Spleen (tissue), 11 donors: Measurements from ENCODE around the gene PDF. TPM values are rescaled to one million over a fixed set of nuclear protein-coding genes. Genes with fewer than 3 reads are reported as not detected.

ENCODE experiments used
- DNase-seq: peaks from one replicate; pipeline ENCODE4 v3.0.0-alpha.2; 2020
- H3K27ac ChIP-seq, 8 donors: fragments of 200-600 bp; sonication (generic) in 7 of 8; 1 replicate in 4 of 8; 2 replicates in 4 of 8; pipeline versions ENCODE4 v1.5.0 to v1.8.0; 2016 to 2021; ENCODE audit warnings: inconsistent platforms in 4 of 8, mild to moderate bottlenecking in 4 of 8, moderate library complexity in 1 of 8
- H3K27me3 ChIP-seq, 7 donors: fragments of 200-600 bp; sonication (generic) in 6 of 7; replicated peaks in 1 of 7; 1 replicate in 4 of 7; 2 replicates in 3 of 7; pipeline versions ENCODE4 v1.5.0 to v1.8.0; 2016 to 2021; ENCODE audit warnings: inconsistent platforms in 3 of 7, mild to moderate bottlenecking in 1 of 7
- H3K36me3 ChIP-seq, 6 donors: fragments of 200-600 bp; sonication (generic) in 5 of 6; 1 replicate in 4 of 6; 2 replicates in 2 of 6; pipeline versions ENCODE4 v1.5.0 to v1.8.0; 2016 to 2021; ENCODE audit warnings: inconsistent platforms in 2 of 6
- H3K4me1 ChIP-seq, 6 donors: fragments of 200-600 bp; sonication (generic) in 5 of 6; 1 replicate in 3 of 6; 2 replicates in 3 of 6; pipeline versions ENCODE4 v1.5.0 to v1.8.0; 2016 to 2021; ENCODE audit warnings: inconsistent platforms in 3 of 6
- H3K4me3 ChIP-seq, 8 donors: fragments of 200-600 bp; sonication (generic) in 7 of 8; 1 replicate in 4 of 8; 2 replicates in 4 of 8; pipeline versions ENCODE4 v1.5.0 to v1.8.0; 2016 to 2021; ENCODE audit warnings: inconsistent platforms in 4 of 8, mild to moderate bottlenecking in 4 of 8, moderate library complexity in 2 of 8
- H3K9me3 ChIP-seq, 8 donors: fragments of 200-600 bp; sonication (generic) in 7 of 8; 1 replicate in 4 of 8; 2 replicates in 4 of 8; pipeline versions ENCODE4 v1.5.0 to v1.8.0; 2016 to 2021; ENCODE audit warnings: inconsistent platforms in 4 of 8
- POLR2A ChIP-seq, 3 donors: fragments of 450-650 bp; IDR thresholded peaks; one replicate each; pipeline ENCODE4 v1.5.1; 2017; ENCODE audit warnings: antibody characterized with exemption in 3 of 3, mild to moderate bottlenecking in 1 of 3
- POLR2AphosphoS5 ChIP-seq, 3 donors: sonication (generic); formaldehyde crosslinking; IDR thresholded peaks; one replicate each; pipeline ENCODE4 v1.5.1; 2017; ENCODE audit warnings: antibody characterized with exemption in 3 of 3
- WGBS, 5 donors: extraction: QIAGEN DNeasy Blood & Tissue Kit in 3 of 5; methylation state at CpG; one replicate each; pipeline versions ENCODE4 v1.1.5 to v1.1.7; 2013 to 2018; 5-methylcytosine and 5-hydroxymethylcytosine counted together
- intact Hi-C: fragments of 100-400 bp; cut with DNase I; formaldehyde crosslinking; loops from one replicate; pipeline ENCODE4 v1.15.0; 2023; ENCODE audit warnings: low total_unique reads
- polyA plus RNA-seq, 3 donors: library from polyadenylated mRNA; stranded (reverse); fragments of 200-250 nt; gene quantifications; one replicate each; pipeline ENCODE4 v1.2.1, GENCODE V29; 2013
- total RNA-seq, 7 donors: library from RNA; depleted of rRNA in 3 of 7; stranded (reverse); fragments of >200 nt in 3 of 7; fragmentation: NEBNext Ultra II Directional in 4 of 7; extraction: Animal tissue kit (Norgen Biotek cat#: 25700) in 4 of 7; gene quantifications; one replicate each; pipeline versions ENCODE4 v1.1.0 to v1.2.1, GENCODE V29; 2016 to 2021
- TF ChIP-seq, protein P1 (sequence below), 11 experiments: fragments of 200-600 bp in 7 of 11; fragments of 450-650 bp in 4 of 11; sonication (generic) in 4 of 11; IDR thresholded peaks in 8 of 11; conservative IDR thresholded peaks in 3 of 11; 1 replicate in 7 of 11; 2 replicates in 4 of 11; pipeline versions ENCODE4 v1.4.0 to v1.8.0; 2016 to 2021; ENCODE audit warnings: antibody characterized with exemption in 11 of 11, inconsistent platforms in 4 of 11, mild to moderate bottlenecking in 1 of 11
- donor health status: healthy with polysubstance abuse.
- donor health status: DM: no; HTN: no; CAD: no; lungs with moderate emphysema.
- donor health status: DM: no; HTN: no; CAD: no.
- donor health status: Bipolar disorder and iron deficiency.
- donor health status: healthy.
- donor health status: DM: no; HTN: no; CAD: no.
- donor health status: DM: yes; HTN: yes; CAD: no.

PDF gene
- total and polyA plus RNA-seq, 10 donors: 2.4 to 18.5 (median 7.6) TPM

DNA sequence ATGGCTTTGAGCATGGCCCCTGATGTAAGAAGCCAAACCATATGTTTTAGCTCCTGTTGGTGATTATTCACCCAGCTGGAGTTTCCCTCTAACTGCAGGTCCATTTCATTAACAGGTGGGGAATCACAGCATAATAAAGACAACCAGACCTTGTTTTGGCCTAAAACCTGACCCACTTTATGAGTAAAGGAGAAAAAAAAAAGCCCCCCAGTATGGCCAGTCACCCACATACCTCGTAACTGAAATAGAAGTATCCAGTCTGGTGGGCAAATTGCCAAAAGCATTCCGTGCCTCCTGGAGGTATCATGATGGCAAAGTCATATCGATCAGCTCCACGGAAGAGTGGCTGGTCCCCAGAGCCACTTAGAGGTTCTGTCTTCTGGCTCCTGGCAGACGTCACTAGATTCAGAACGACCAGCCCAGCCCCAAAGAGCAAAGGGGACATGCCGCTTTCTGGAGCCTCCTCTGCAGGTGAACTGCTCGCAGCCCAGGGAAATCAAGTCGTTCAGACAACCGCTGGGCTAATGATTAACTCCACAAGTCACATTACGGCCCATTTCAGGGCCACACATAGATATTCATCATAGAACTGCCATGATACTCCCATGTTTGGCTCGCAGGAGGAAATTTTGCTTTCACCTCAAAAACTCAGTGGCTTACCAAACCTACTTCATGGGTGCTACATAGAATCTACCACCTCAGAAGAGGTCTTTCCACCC lies 21.1 kb upstream of the PDF start, which contains the start of gene TMED6:
TMED6 (minus strand) TSS at position 478 of the 719 bp plus-strand sequence; CDS start at position 445, 33 bp downstream.
- DNase-seq: peak; percentile 24
- Histone ChIP-seq H3K4me3 (no peak within 1 kb of the TSS), H3K27me3 (no peaks in the 10 kb centered on the region), H3K9me3 (no peaks in the 10 kb centered on the region), H3K4me1 (peaks cover 0 to 5% (median 0%) of the 10 kb centered on the region in 6 donors), H3K27ac (no peak within 1 kb of the TSS), H3K36me3 (peaks cover 0 to 52% (median 19%) of the 10 kb centered on the region in 6 donors)
- intact Hi-C loops: no loop called here
- TF ChIP-seq POLR2A (IDR thresholded peaks at IDR 0.05): no peak
- TF ChIP-seq POLR2AphosphoS5 (IDR thresholded peaks at IDR 0.05): no peak
- TF ChIP-seq, protein P1, sequence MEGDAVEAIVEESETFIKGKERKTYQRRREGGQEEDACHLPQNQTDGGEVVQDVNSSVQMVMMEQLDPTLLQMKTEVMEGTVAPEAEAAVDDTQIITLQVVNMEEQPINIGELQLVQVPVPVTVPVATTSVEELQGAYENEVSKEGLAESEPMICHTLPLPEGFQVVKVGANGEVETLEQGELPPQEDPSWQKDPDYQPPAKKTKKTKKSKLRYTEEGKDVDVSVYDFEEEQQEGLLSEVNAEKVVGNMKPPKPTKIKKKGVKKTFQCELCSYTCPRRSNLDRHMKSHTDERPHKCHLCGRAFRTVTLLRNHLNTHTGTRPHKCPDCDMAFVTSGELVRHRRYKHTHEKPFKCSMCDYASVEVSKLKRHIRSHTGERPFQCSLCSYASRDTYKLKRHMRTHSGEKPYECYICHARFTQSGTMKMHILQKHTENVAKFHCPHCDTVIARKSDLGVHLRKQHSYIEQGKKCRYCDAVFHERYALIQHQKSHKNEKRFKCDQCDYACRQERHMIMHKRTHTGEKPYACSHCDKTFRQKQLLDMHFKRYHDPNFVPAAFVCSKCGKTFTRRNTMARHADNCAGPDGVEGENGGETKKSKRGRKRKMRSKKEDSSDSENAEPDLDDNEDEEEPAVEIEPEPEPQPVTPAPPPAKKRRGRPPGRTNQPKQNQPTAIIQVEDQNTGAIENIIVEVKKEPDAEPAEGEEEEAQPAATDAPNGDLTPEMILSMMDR (IDR thresholded peaks at IDR 0.05 in 8 of 11, conservative IDR thresholded peaks at IDR 0.05 in 3 of 11): no peak
- WGBS, 5 donors: 91 to 97% (median 95%) methylated on average over 12 of the region's 12 CpGs

- peak; percentile 32 for DNase-seq
These were observed 20.2 kb upstream of the PDF start for GRCh38 chr16:69350536-69351133.

DNA sequence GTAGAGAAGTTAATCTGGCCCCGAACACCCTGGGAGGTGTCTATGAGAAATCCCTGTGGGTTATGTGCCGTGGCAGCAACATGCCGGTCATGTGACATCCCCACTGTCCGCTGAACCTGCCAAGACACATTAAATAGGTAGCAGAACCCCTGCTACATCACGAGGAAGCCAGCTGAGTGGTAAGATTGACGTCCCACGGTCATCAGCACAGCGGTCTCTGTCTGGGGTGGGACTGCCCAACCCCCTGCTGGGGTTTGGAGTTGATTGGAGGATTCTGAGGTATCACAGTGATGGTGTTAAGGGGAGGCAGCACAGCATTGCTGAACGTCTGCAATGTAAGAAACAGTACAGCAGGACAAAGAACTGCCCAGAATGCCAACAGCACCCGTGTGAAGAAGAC lies 19.1 kb upstream of the PDF start:
- Histone ChIP-seq H3K9me3 (no peaks in the 10 kb centered on the region), H3K4me1 (peaks cover 0 to 17% (median 3%) of the 10 kb centered on the region in 6 donors), H3K27me3 (no peaks in the 10 kb centered on the region), H3K36me3 (peaks cover 0 to 60% (median 11%) of the 10 kb centered on the region in 6 donors), H3K4me3 (no peak overlapping the region), H3K27ac (no peak overlapping the region)
- intact Hi-C loops: no loop called here
- no peak for TF ChIP-seq POLR2A (IDR thresholded peaks at IDR 0.05)
- TF ChIP-seq, protein P1 (IDR thresholded peaks at IDR 0.05 in 8 of 11, conservative IDR thresholded peaks at IDR 0.05 in 3 of 11): no peak
- no peak for TF ChIP-seq POLR2AphosphoS5 (IDR thresholded peaks at IDR 0.05)
- 90 to 97% (median 93%) methylated on average over 10 of the region's 10 CpGs for WGBS, 5 donors
- DNase-seq: no peak

More at GRCh38 chr16:69350536-69351133, 20.2 kb upstream of the PDF start:
- Histone ChIP-seq H3K36me3 (peaks cover 0 to 52% (median 11%) of the 10 kb centered on the region in 6 donors), H3K4me3 (no peak overlapping the region), H3K4me1 (peaks cover 0 to 13% (median 2%) of the 10 kb centered on the region in 6 donors), H3K27me3 (no peaks in the 10 kb centered on the region), H3K9me3 (no peaks in the 10 kb centered on the region), H3K27ac (no peak overlapping the region)
- WGBS, 5 donors: 80 to 93% (median 86%) methylated on average over 6 of the region's 6 CpGs
- intact Hi-C loops: no loop called here
- TF ChIP-seq POLR2A (IDR thresholded peaks at IDR 0.05): no peak
- TF ChIP-seq POLR2AphosphoS5 (IDR thresholded peaks at IDR 0.05): no peak
- TF ChIP-seq, protein P1 (IDR thresholded peaks at IDR 0.05 in 8 of 11, conservative IDR thresholded peaks at IDR 0.05 in 3 of 11): no peak

- no peak for DNase-seq
- no peaks in the 10 kb centered on the region for H3K9me3 ChIP-seq
- peaks cover 0 to 67% (median 18%) of the 10 kb centered on the region in 6 donors for H3K36me3 ChIP-seq
- no peak overlapping the region for H3K4me3 ChIP-seq
- no peak overlapping the region for H3K27ac ChIP-seq
- H3K4me1 ChIP-seq: peaks cover 0 to 17% (median 3%) of the 10 kb centered on the region in 6 donors
- intact Hi-C loops: no loop called here
- H3K27me3 ChIP-seq: no peaks in the 10 kb centered on the region
- 92 to 98% (median 97%) methylated on average over 6 of the region's 6 CpGs for WGBS, 5 donors
- TF ChIP-seq POLR2A (IDR thresholded peaks at IDR 0.05): no peak
- TF ChIP-seq, protein P1 (IDR thresholded peaks at IDR 0.05 in 8 of 11, conservative IDR thresholded peaks at IDR 0.05 in 3 of 11): no peak
- no peak for TF ChIP-seq POLR2AphosphoS5 (IDR thresholded peaks at IDR 0.05)
These were observed 17.8 kb upstream of the PDF start for GRCh38 chr16:69348222-69348621.
